HCT116 (cell line): ENCODE measurements around the gene TBC1D1.

Experiments
- EZH2phosphoT487 ChIP-seq: fragments of 200-600 bp; IDR thresholded peaks from 2 replicates; pipeline ENCODE4 v1.6.1; 2018; ENCODE audit warnings: antibody characterized with exemption, borderline replicate concordance
- POLR2A ChIP-seq: IDR thresholded peaks from 2 replicates; pipeline ENCODE4 v1.7.0; 2011; ENCODE audit warnings: borderline replicate concordance; ENCODE audit not compliant: insufficient read depth, insufficient read length; ENCODE audit errors: extremely low read depth

DNA sequence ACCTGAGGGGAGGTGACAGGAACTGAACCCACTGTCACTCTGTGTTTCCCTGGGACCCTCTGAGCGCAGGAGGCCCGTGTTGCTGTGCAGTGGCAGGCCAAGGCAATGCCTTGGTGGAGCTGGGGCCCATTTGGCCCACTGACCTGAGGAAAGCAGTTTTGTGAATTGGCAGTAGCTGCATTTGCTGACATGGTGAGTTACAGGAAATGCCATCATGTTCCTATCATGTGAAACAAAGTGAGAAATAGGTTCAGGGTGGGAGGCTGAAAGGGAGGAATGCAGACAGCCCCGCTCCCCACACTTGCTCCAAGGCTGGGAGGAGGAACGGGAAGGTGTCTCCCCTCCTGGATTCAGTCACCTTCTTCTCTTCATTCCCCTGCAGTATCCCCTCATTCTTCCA is 215.4 kb downstream of the TBC1D1 start:
- no peak for TF ChIP-seq POLR2A
- TF ChIP-seq EZH2phosphoT487: no peak
